ENCODE measurements around the gene RSPH1.

DNA sequence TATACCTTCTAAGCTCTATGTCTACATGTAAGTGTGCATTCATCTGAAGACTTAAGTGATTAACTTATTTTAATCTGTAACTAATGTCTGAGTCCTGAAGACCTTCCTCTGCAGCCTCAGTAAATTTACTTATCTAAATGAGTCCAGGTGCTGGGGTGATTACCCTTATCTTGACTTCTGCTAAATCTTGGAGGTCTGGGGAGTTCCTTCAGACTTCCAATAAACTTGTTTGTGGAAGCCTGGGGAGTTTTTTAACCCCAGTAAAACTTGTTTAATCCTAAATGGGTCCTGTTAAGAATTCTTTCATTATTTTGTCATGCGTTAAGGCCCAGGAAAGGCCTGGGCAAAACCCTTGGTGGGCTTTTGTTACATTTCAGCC lies 37.0 kb downstream of the RSPH1 start:
- no peak for TF ChIP-seq RAD21 (IDR thresholded peaks at IDR 0.05; ENCODE audit: low read depth)
- no peak for TF ChIP-seq YY1 (IDR thresholded peaks at IDR 0.05; ENCODE audit: low read depth)
- no peak for TF ChIP-seq TAF1 (IDR thresholded peaks at IDR 0.05; ENCODE audit: low read depth)
- TF ChIP-seq CREB1 (IDR thresholded peaks at IDR 0.05; ENCODE audit: low read depth): no peak
- TF ChIP-seq EGR1 (IDR thresholded peaks at IDR 0.05): no peak
- no peak for TF ChIP-seq FOXM1 (IDR thresholded peaks at IDR 0.05; ENCODE audit: borderline replicate concordance, low read depth)
- TF ChIP-seq, protein P1, sequence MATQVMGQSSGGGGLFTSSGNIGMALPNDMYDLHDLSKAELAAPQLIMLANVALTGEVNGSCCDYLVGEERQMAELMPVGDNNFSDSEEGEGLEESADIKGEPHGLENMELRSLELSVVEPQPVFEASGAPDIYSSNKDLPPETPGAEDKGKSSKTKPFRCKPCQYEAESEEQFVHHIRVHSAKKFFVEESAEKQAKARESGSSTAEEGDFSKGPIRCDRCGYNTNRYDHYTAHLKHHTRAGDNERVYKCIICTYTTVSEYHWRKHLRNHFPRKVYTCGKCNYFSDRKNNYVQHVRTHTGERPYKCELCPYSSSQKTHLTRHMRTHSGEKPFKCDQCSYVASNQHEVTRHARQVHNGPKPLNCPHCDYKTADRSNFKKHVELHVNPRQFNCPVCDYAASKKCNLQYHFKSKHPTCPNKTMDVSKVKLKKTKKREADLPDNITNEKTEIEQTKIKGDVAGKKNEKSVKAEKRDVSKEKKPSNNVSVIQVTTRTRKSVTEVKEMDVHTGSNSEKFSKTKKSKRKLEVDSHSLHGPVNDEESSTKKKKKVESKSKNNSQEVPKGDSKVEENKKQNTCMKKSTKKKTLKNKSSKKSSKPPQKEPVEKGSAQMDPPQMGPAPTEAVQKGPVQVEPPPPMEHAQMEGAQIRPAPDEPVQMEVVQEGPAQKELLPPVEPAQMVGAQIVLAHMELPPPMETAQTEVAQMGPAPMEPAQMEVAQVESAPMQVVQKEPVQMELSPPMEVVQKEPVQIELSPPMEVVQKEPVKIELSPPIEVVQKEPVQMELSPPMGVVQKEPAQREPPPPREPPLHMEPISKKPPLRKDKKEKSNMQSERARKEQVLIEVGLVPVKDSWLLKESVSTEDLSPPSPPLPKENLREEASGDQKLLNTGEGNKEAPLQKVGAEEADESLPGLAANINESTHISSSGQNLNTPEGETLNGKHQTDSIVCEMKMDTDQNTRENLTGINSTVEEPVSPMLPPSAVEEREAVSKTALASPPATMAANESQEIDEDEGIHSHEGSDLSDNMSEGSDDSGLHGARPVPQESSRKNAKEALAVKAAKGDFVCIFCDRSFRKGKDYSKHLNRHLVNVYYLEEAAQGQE (IDR thresholded peaks at IDR 0.05; ENCODE audit: low read depth): no peak
- TF ChIP-seq EP300 (IDR thresholded peaks at IDR 0.05; ENCODE audit: borderline replicate concordance): no peak
- no peak for TF ChIP-seq MAX (IDR thresholded peaks at IDR 0.05)
- TF ChIP-seq USF1 (IDR thresholded peaks at IDR 0.05): no peak
- TF ChIP-seq TEAD4 (IDR thresholded peaks at IDR 0.05): no peak
- TF ChIP-seq TCF12 (IDR thresholded peaks at IDR 0.05; ENCODE audit: low read depth): no peak
